SK-N-SH (cell line): ENCODE data around the gene MRPS23. TPM values are rescaled to one million over a fixed set of nuclear protein-coding genes. Genes with fewer than 3 reads are reported as not detected.

Experiments
- CTCF ChIA-PET: fragments of 300-600, 350-600 bp; formaldehyde crosslinking; extraction: SDS; loops from one replicate; lab custom pipeline; 2021; lab: Yijun Ruan, JAX
- POLR2A ChIA-PET: fragments of 350-600 bp; sonication (Branson Sonifier 250); formaldehyde crosslinking; extraction: SDS; loops from one replicate; lab custom pipeline; 2020; ENCODE audit warnings: antibody characterized with exemption, inconsistent platforms; lab: Yijun Ruan, JAX
- DNase-seq: peaks from one replicate; pipeline ENCODE4 v3.0.0; 2012
- H2AFZ ChIP-seq: fragments of 200-600 bp; sonication (generic); 2 replicates; pipeline ENCODE4 v1.8.1; 2016; ENCODE audit warnings: antibody characterized with exemption, mild to moderate bottlenecking, low read depth
- H3F3A ChIP-seq: fragments of 200-600 bp; sonication (generic); replicated peaks from 2 replicates; pipeline ENCODE3; 2016; ENCODE audit warnings: antibody characterized with exemption, mild to moderate bottlenecking; ENCODE audit not compliant: insufficient read depth
- H3K27ac ChIP-seq, 2 experiments: fragments of 200-500 bp in 1 of 2; fragments of 200-600 bp in 1 of 2; sonication (Bioruptor generic) in 1 of 2; sonication (generic), shearing (Covaris generic) in 1 of 2; 2 replicates each; pipeline versions ENCODE4 v1.5.1 to v1.6.1; 2014 to 2016; ENCODE audit warnings: low read depth in 2 of 2, inconsistent platforms in 1 of 2, low read length in 1 of 2, mild to moderate bottlenecking in 1 of 2, mixed read lengths in 1 of 2
- H3K27me3 ChIP-seq: fragments of 200-600 bp; sonication (generic), shearing (Covaris generic); 2 replicates; pipeline ENCODE4 v1.6.1; 2016; ENCODE audit warnings: mixed run types; ENCODE audit not compliant: insufficient read depth
- H3K36me3 ChIP-seq, 2 experiments: fragments of 200-500 bp in 1 of 2; fragments of 200-600 bp in 1 of 2; sonication (Bioruptor generic) in 1 of 2; sonication (generic) in 1 of 2; replicated peaks in 1 of 2; 2 replicates each; pipeline versions ENCODE3 to v1.5.1; 2014 to 2016; ENCODE audit warnings: low read length in 1 of 2, mild to moderate bottlenecking in 1 of 2; ENCODE audit not compliant: insufficient read depth in 2 of 2, control insufficient read depth in 1 of 2
- H3K4me1 ChIP-seq, 2 experiments: fragments of 200-500 bp in 1 of 2; fragments of 200-600 bp in 1 of 2; sonication (Bioruptor generic) in 1 of 2; sonication (generic), shearing (Covaris generic) in 1 of 2; 2 replicates each; pipeline versions ENCODE4 v1.5.1 to v1.6.1; 2014 to 2016; ENCODE audit warnings: low read depth in 1 of 2, low read length in 1 of 2, mixed run types in 1 of 2; ENCODE audit not compliant: insufficient read depth in 2 of 2, control insufficient read depth in 1 of 2
- H3K4me2 ChIP-seq: fragments of 200-600 bp; sonication (generic), shearing (Covaris generic); 2 replicates; pipeline ENCODE4 v1.6.1; 2017; ENCODE audit warnings: mixed run types
- H3K4me3 ChIP-seq, 2 experiments: fragments of 200-500 bp in 1 of 2; fragments of 200-600 bp in 1 of 2; sonication (Bioruptor generic) in 1 of 2; sonication (generic), shearing (Covaris generic) in 1 of 2; 2 replicates each; pipeline versions ENCODE4 v1.5.1 to v1.8.1; 2014 to 2016; ENCODE audit warnings: low read depth in 2 of 2, inconsistent platforms in 1 of 2, low read length in 1 of 2, mild to moderate bottlenecking in 1 of 2, mixed read lengths in 1 of 2, moderate library complexity in 1 of 2
- H3K79me2 ChIP-seq: fragments of 200-600 bp; sonication (generic); 2 replicates; pipeline ENCODE4 v1.8.1; 2017; ENCODE audit warnings: mild to moderate bottlenecking; ENCODE audit not compliant: insufficient read depth
- H3K9ac ChIP-seq: fragments of 200-600 bp; sonication (generic); 2 replicates; pipeline ENCODE4 v1.6.1; 2017; ENCODE audit warnings: mixed run types
- H3K9me2 ChIP-seq: fragments of 200-600 bp; sonication (generic); 2 replicates; pipeline ENCODE4 v1.6.1; 2017; ENCODE audit warnings: mixed run types
- H3K9me3 ChIP-seq: fragments of 200-600 bp; sonication (generic); 2 replicates; pipeline ENCODE4 v1.6.1; 2017; ENCODE audit warnings: mixed run types, mild to moderate bottlenecking, moderate library complexity
- H4K20me1 ChIP-seq: fragments of 200-600 bp; sonication (generic); 2 replicates; pipeline ENCODE4 v1.6.1; 2017; ENCODE audit warnings: mild to moderate bottlenecking, mixed run types; ENCODE audit not compliant: insufficient read depth
- CHD2 ChIP-seq: fragments of 150-350 bp; IDR thresholded peaks from 2 replicates; pipeline ENCODE4 v1.6.1; 2018; ENCODE audit warnings: low read length; ENCODE audit not compliant: partially characterized antibody
- CTCF ChIP-seq: fragments of 200-600 bp; sonication (generic); IDR thresholded peaks from 2 replicates; pipeline ENCODE4 v1.6.1; 2017; ENCODE audit warnings: antibody characterized with exemption, mild to moderate bottlenecking, moderate library complexity
- ELF1 ChIP-seq: IDR thresholded peaks from 2 replicates; pipeline ENCODE4 v1.4.0; 2012
- EP300 ChIP-seq, 2 experiments: IDR thresholded peaks; 2 replicates each; pipeline versions ENCODE4 v1.4.0 to v1.6.1; 2012; ENCODE audit warnings: borderline replicate concordance in 1 of 2, low read depth in 1 of 2, low read length in 1 of 2
- FOSL2 ChIP-seq: IDR thresholded peaks from 2 replicates; pipeline ENCODE4 v1.4.0; 2012; ENCODE audit warnings: low read depth, mild to moderate bottlenecking, moderate library complexity, borderline replicate concordance
- GABPA ChIP-seq: IDR thresholded peaks from 2 replicates; pipeline ENCODE4 v1.4.0; 2012; ENCODE audit warnings: low read depth, mild to moderate bottlenecking
- GATA2 ChIP-seq: sonication (generic); formaldehyde crosslinking; IDR thresholded peaks from 2 replicates; pipeline ENCODE4 v1.5.0; 2020; ENCODE audit warnings: mild to moderate bottlenecking, missing genetic modification reagents
- IRF3 ChIP-seq: fragments of 150-350 bp; IDR thresholded peaks from 2 replicates; pipeline ENCODE4 v1.6.1; 2016; ENCODE audit warnings: mild to moderate bottlenecking, low read depth, low read length
- JUND ChIP-seq: IDR thresholded peaks from 2 replicates; pipeline ENCODE4 v1.4.0; 2012
- MEF2A ChIP-seq: IDR thresholded peaks from 2 replicates; pipeline ENCODE4 v1.4.0; 2012; ENCODE audit warnings: low read depth, borderline replicate concordance
- MXI1 ChIP-seq: IDR thresholded peaks from 2 replicates; pipeline ENCODE4 v1.6.1; 2012; ENCODE audit warnings: mild to moderate bottlenecking, low read depth, low read length, improper control_type of control experiment
- POLR2AphosphoS5 ChIP-seq: IDR thresholded peaks from 2 replicates; pipeline ENCODE4 v1.6.1; 2012; ENCODE audit warnings: low read depth, low read length
- RAD21 ChIP-seq: IDR thresholded peaks from 2 replicates; pipeline ENCODE4 v1.6.1; 2012; ENCODE audit warnings: mild to moderate bottlenecking, low read length
- RCOR1 ChIP-seq: fragments of 150-350 bp; IDR thresholded peaks from 2 replicates; pipeline ENCODE4 v1.6.1; 2017; ENCODE audit warnings: antibody characterized with exemption, low read length
- RXRA ChIP-seq: IDR thresholded peaks from 2 replicates; pipeline ENCODE4 v1.4.0; 2012; ENCODE audit warnings: low read depth, mild to moderate bottlenecking, borderline replicate concordance
- SIN3A ChIP-seq: IDR thresholded peaks from 2 replicates; pipeline ENCODE4 v1.6.1; 2012; ENCODE audit warnings: low read depth, mild to moderate bottlenecking, low read length, moderate library complexity, borderline replicate concordance
- TCF12 ChIP-seq: IDR thresholded peaks from 2 replicates; pipeline ENCODE4 v1.4.0; 2012
- USF1 ChIP-seq: IDR thresholded peaks from 2 replicates; pipeline ENCODE4 v1.4.0; 2012; ENCODE audit warnings: low read depth, borderline replicate concordance
- YY1 ChIP-seq: IDR thresholded peaks from 2 replicates; pipeline ENCODE4 v1.4.0; 2012; ENCODE audit warnings: low read depth, mild to moderate bottlenecking
- WGBS: methylation state at CpG from one replicate; pipeline ENCODE4 v1.1.6; 2017; ENCODE audit warnings: low lambda C conversion rate; 5-methylcytosine and 5-hydroxymethylcytosine counted together
- polyA plus RNA-seq, 3 experiments: library from polyadenylated mRNA; depleted of rRNA; stranded (reverse); fragments of >200 nt; gene quantifications; 2 replicates each; pipeline ENCODE4 v1.2.3, GENCODE V29; 2012

The MRPS23 gene
- polyA plus RNA-seq, 1 of the 3 experiments (the other 2 are of a cell fraction): 105 TPM

GRCh38 chr17:57823469-57824401, 26.1 kb downstream of the MRPS23 start:
- TF ChIP-seq JUND: no peak
- no peak for TF ChIP-seq FOSL2
- TF ChIP-seq SIN3A: no peak
- TF ChIP-seq USF1: no peak
- TF ChIP-seq MXI1: no peak
- no peak for TF ChIP-seq EP300 (IDR thresholded peaks at IDR 0.05; ENCODE audit: borderline replicate concordance in 1 of 2, low read depth in 1 of 2, low read length in 1 of 2)
- no peak for TF ChIP-seq CTCF
- no peak for TF ChIP-seq MEF2A
- TF ChIP-seq TCF12: no peak
- TF ChIP-seq POLR2AphosphoS5: no peak
- no peak for TF ChIP-seq GABPA
- TF ChIP-seq RCOR1: no peak
- no peak for TF ChIP-seq RXRA
- no peak for TF ChIP-seq CHD2
- no peak for TF ChIP-seq YY1
- TF ChIP-seq IRF3: no peak
- no peak for TF ChIP-seq ELF1
- TF ChIP-seq GATA2 (CRISPR knock-in tag): no peak
- TF ChIP-seq RAD21: no peak
- ChIA-PET CTCF (interaction anchor here (0.8 to 21.2 kb wide), 4 partner anchors 10 to 693 kb away, joined by 3 to 187 read pairs (median 6); no protein-coding TSS in a partner anchor), POLR2A (no interaction called here)
- DNase-seq: no peak
- Histone ChIP-seq H3K79me2 (no peaks in the 10 kb centered on the region), H3F3A (no peaks in the 10 kb centered on the region), H3K9me2 (no peaks in the 10 kb centered on the region), H3K4me1 (no peaks in the 10 kb centered on the region; a peak in 1 of 4 replicates), H4K20me1 (no peaks in the 10 kb centered on the region), H3K4me2 (no peak overlapping the region), H3K36me3 (no peaks in the 10 kb centered on the region), H3K9ac (no peak overlapping the region), H3K27me3 (no peaks in the 10 kb centered on the region), H3K27ac (no peak overlapping the region), H3K4me3 (no peak overlapping the region), H3K9me3 (no peaks in the 10 kb centered on the region), H2AFZ (no peak overlapping the region)
- WGBS: 83% methylated on average over 15 of the region's 15 CpGs
